Measurements from ENCODE around the gene C1orf74. TPM values are rescaled to one million over a fixed set of nuclear protein-coding genes. Genes with fewer than 3 reads are reported as not detected.

The C1orf74 gene
- total RNA-seq, 4 donors from 2014 or later, result 2.3 to 3.7 (median 2.8) TPM

DNA sequence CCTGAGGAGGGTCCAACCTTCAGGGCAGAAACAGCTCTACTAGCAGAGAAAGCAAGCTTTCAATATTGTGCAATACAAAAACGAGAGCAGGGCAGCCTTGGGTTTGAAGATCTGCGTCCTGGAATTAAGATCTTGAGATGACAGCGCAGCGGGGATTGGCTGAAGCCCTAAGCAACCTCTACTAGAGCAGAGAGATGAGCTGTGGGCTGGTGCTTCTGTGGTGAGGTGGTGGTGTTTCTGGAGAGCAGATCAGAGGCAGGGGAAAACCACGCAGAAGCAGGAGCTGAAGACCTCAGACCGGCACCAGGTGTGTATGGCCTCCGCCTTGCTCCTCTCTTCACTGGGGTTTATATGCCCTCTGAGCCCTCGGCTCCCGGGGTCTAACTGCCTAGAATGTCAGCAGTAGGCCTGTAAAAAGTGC, 16.0 kb downstream of the C1orf74 start:
- intact Hi-C loops (cut with DNase I; ENCODE audit: low total_unique reads), result no loop called here
- DNase-seq (ENCODE audit: low spot score in 2 of 2), result no peak
- TF ChIP-seq, protein P1, sequence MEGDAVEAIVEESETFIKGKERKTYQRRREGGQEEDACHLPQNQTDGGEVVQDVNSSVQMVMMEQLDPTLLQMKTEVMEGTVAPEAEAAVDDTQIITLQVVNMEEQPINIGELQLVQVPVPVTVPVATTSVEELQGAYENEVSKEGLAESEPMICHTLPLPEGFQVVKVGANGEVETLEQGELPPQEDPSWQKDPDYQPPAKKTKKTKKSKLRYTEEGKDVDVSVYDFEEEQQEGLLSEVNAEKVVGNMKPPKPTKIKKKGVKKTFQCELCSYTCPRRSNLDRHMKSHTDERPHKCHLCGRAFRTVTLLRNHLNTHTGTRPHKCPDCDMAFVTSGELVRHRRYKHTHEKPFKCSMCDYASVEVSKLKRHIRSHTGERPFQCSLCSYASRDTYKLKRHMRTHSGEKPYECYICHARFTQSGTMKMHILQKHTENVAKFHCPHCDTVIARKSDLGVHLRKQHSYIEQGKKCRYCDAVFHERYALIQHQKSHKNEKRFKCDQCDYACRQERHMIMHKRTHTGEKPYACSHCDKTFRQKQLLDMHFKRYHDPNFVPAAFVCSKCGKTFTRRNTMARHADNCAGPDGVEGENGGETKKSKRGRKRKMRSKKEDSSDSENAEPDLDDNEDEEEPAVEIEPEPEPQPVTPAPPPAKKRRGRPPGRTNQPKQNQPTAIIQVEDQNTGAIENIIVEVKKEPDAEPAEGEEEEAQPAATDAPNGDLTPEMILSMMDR (IDR thresholded peaks at IDR 0.05), result no peak
- no peak for TF ChIP-seq POLR2A (IDR thresholded peaks at IDR 0.05)
- H3K4me3 ChIP-seq (ENCODE audit: low read depth, poor library complexity, severe bottlenecking), result no peak overlapping the region
- WGBS, 2 donors, result 63 to 69% methylated on average over 9 of the region's 9 CpGs

DNA sequence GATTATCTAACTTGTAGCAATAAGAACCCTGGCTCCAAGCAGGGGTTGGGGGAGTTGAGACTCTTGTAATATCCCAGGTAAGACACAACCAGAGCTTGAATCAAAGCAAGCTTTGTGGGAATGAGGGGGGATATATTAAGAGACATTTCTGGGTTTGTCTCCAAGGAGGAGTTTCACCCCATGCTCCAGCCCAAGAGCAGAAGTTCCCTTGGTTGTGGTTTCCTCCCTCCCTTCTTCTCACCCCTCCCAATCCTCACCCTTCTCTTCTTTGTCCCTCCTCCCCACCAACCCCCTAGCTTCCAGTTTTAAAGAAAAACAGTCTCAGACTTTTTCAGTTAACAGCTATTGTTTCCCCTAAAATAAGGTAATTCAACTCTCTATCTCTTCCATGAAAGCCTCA, 16.7 kb downstream of the C1orf74 start:
- no peak for TF ChIP-seq POLR2A (IDR thresholded peaks at IDR 0.05)
- TF ChIP-seq, protein P1 (IDR thresholded peaks at IDR 0.05), result no peak
- intact Hi-C loops (cut with DNase I; ENCODE audit: low total_unique reads), result no loop called here
- no peak for DNase-seq (ENCODE audit: low spot score in 2 of 2)
- no peak overlapping the region for H3K4me3 ChIP-seq (ENCODE audit: low read depth, poor library complexity, severe bottlenecking)

DNA sequence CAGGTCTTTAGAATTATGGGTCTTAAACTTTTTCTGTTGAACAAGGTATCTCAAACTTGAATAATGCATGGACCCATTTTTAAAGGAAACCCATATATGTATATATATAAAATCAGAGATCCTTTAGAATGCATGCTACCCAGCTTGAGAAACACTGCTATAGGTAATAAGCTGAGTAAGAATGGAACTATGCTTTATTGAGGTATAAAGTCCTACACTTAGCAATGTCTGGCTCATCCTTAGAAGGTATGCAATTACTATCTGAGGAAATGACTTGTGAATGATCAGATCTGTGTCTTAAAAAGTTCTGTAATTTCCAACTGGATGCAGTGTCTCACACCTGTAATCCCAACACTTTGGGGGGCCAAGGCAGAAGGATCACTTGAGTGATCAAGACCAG, 17.3 kb downstream of the C1orf74 start:
- no peak for DNase-seq (ENCODE audit: low spot score in 2 of 2)
- H3K4me3 ChIP-seq (ENCODE audit: low read depth, poor library complexity, severe bottlenecking), result no peak overlapping the region
- intact Hi-C loops (cut with DNase I; ENCODE audit: low total_unique reads), result no loop called here
- TF ChIP-seq, protein P1 (IDR thresholded peaks at IDR 0.05), result no peak
- TF ChIP-seq POLR2A (IDR thresholded peaks at IDR 0.05), result no peak

DNA sequence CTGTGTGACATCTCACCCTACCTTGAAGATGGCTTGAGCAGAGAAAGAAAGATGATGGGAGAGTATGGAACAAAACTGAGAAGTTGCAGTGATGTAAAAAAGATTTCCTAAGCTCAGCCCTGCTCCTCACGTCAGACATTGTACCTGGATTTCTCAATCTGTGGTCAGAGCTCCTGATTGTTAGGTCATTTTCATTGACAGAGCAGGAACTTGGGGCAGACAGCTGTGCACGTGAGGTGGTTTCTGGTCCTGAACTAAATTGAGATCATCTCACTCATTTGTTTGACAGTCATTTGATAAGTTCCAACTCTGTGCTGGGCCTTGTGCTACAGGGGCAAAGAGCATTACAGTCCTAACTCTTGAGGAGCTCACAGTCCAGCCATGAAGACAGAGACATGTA, 18.3 kb downstream of the C1orf74 start:
- WGBS, 2 donors, result 59 to 60% methylated on average over 2 of the region's 2 CpGs
- no peak overlapping the region for H3K4me3 ChIP-seq (ENCODE audit: low read depth, poor library complexity, severe bottlenecking)
- intact Hi-C loops (cut with DNase I; ENCODE audit: low total_unique reads), result no loop called here
- DNase-seq (ENCODE audit: low spot score in 2 of 2), result no peak
- TF ChIP-seq POLR2A (IDR thresholded peaks at IDR 0.05), result no peak
- TF ChIP-seq, protein P1 (IDR thresholded peaks at IDR 0.05), result no peak

DNA sequence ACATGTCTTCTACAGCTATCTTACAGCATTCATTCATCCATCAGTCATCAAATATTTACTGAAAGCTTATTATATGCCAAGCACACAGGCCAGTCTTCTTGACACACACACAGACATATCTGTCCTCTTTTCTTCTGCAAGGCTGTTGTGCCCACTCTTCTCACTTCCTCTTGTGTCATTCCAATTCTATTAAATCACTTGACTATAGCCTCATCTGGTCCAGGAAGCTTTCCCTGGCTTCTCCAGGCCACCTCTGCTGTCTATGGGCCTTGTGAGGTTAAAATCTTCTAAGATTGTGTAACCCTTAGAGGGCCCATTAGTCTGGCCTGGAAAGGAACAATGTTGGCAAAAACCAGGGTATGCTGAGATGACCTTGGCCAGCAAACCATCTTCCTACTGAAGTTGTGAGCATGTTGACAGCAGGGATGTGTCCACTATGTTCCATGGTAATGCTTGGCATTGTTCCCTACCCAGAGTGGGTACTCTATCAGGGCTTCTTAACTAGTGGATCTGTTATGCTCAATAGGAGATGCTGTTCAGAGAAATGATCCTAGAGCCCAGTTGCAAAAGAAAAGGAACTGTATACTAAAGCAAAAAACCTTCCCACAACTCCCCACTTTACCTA, 23.2 kb downstream of the C1orf74 start:
- intact Hi-C loops (cut with DNase I; ENCODE audit: low total_unique reads), result no loop called here
- TF ChIP-seq, protein P1 (IDR thresholded peaks at IDR 0.05), result no peak
- TF ChIP-seq POLR2A (IDR thresholded peaks at IDR 0.05), result no peak

DNA sequence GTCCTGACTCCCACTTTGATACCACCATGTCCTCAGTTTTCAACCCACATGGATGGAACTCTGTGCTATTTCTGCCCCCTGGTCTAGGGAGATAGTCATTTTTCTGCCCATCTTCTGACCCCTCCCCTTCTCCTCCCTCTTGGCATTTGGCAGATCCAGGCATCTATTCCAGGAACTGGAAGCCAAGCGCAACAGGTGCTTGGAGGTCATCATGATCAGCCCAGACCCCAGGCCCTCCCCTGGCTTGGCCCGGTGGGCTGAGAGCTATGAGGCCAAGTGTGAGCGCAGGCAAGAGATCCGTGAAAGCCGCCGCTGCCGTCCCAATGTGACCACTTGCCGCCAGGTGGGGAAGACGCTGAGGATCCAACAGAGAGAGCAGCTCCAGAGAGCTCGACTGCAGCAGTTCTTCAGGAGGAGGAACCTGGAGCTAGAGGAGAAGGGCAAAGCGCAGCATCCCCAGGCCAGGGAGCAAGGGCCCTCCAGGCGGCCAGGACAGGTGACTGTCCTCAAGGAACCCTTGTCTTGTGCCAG, 24.5 kb downstream of the C1orf74 start:
- WGBS, 2 donors, result 88 to 95% methylated on average over 11 to 12 of the region's 12 CpGs
- no peak for TF ChIP-seq POLR2A (IDR thresholded peaks at IDR 0.05)
- TF ChIP-seq, protein P1 (IDR thresholded peaks at IDR 0.05), result no peak
- no peak overlapping the region for H3K4me3 ChIP-seq (ENCODE audit: low read depth, poor library complexity, severe bottlenecking)
- no peak for DNase-seq (ENCODE audit: low spot score in 2 of 2)
- intact Hi-C loops (cut with DNase I; ENCODE audit: low total_unique reads), result no loop called here

More for the DNA sequence above, 23.2 kb downstream of the C1orf74 start:
- DNase-seq (ENCODE audit: low spot score in 2 of 2), result no peak
- H3K4me3 ChIP-seq (ENCODE audit: low read depth, poor library complexity, severe bottlenecking), result no peak overlapping the region
